Measurements from ENCODE around the gene CACNB3. TPM values are rescaled to one million over a fixed set of nuclear protein-coding genes. Genes with fewer than 3 reads are reported as not detected.
A peak's percentile ranks its signal among the peaks of the same experiment; 100 is the strongest.

The CACNB3 gene
- total and polyA plus RNA-seq, 9 of the 15 experiments (the other 6 are each of a cell fraction or from before 2014, with no cell fraction given): 0.24 to 2.0 (median 1.5) TPM

- DNase-seq (ENCODE audit: extremely low read depth in 1 of 4, low spot score in 3 of 4) (peak; percentile 92 to 95 (median 94)), FAIRE-seq (peak; percentile 99), ATAC-seq (peak; percentile 98)
- ChIA-PET POLR2A (interaction anchor here (0.6 to 4.9 kb wide), 11 partner anchors 10 to 227 kb away, joined by 3 to 25 read pairs (median 5); partner anchors contain the start of gene DDX23), CTCF (ENCODE audit: low intra/inter-chr PET ratio) (no interaction called here)
- in situ Hi-C loops (cut with MboI): no loop called here
- WGBS (ENCODE audit: insufficient coverage, low coverage, missing lambda C conversion rate): 6% methylated on average over 26 of the region's 32 CpGs
- H3K4me1 ChIP-seq (replicated peaks in 1 of 2; ENCODE audit: control insufficient read depth in 2 of 2, insufficient read depth in 2 of 2, low read length in 2 of 2): peaks cover 7 to 8% of the 10 kb centered on the region in 2 experiments; a peak in 3 of 5 replicates
- no peaks in the 10 kb centered on the region for H3K36me3 ChIP-seq (ENCODE audit: control insufficient read depth, insufficient read depth, low read length)
- intact Hi-C loops (cut with micrococcal nuclease): no loop called here
- peaks cover 27 to 34% of the 10 kb centered on the region in 2 experiments for H3K27me3 ChIP-seq (ENCODE audit: control insufficient read depth in 2 of 2, insufficient read depth in 2 of 2, low read length in 2 of 2)
- H3K4me3 ChIP-seq: peak within 1 kb of the TSS; percentile 39
- H3K27ac ChIP-seq (ENCODE audit: extremely low read depth, low read depth, low read length): peak within 1 kb of the TSS; percentile 37; the same call in 2 of the 3 replicates
- H3K9me1 ChIP-seq (ENCODE audit: control insufficient read depth, insufficient read depth, low read length): no peaks in the 10 kb centered on the region
- H4K20me1 ChIP-seq (replicated peaks; ENCODE audit: control insufficient read depth, insufficient read depth, low read length): 0 out of 2 replicates have a peak, but pooled peaks cover 4% of the 10 kb centered on the region
- peak within 1 kb of the TSS; percentile 96 for H2AFZ ChIP-seq (ENCODE audit: low read depth, low read length)
- H3K4me2 ChIP-seq (ENCODE audit: insufficient read depth, low read length): peak within 1 kb of the TSS; percentile 85
- H3K9me3 ChIP-seq (replicated peaks; ENCODE audit: control insufficient read depth, insufficient read depth, low read depth, low read length): no peaks in the 10 kb centered on the region
- H3K79me2 ChIP-seq (ENCODE audit: control insufficient read depth, insufficient read depth, low read length): no peaks in the 10 kb centered on the region
- BruUV-seq (replicated peaks): TSS peak; percentile 72
- peak within 1 kb of the TSS; percentile 20 to 84 for H3K9ac ChIP-seq (ENCODE audit: insufficient read depth in 1 of 2, low read depth in 2 of 2, low read length in 2 of 2)
- no peak for TF ChIP-seq MYNN (IDR thresholded peaks at IDR 0.05)
- TF ChIP-seq MYNN (CRISPR knock-in tag; IDR thresholded peaks at IDR 0.05): no peak
- peak; percentile 52; the same call in 1 of the 2 replicates for TF ChIP-seq PML (IDR thresholded peaks at IDR 0.05; ENCODE audit: low read length)
- TF ChIP-seq NRF1 (conservative IDR thresholded peaks at IDR 0.05 in 1 of 2, IDR thresholded peaks at IDR 0.05 in 1 of 2): peak; percentile 64 to 66
- TF ChIP-seq SRSF1 (IDR thresholded peaks at IDR 0.05; ENCODE audit: low read depth, low read length): no peak
- no peak for TF ChIP-seq CGGBP1 (CRISPR knock-in tag; IDR thresholded peaks at IDR 0.05)
- no peak for TF ChIP-seq ELF2 (CRISPR knock-in tag; IDR thresholded peaks at IDR 0.05)
- TF ChIP-seq ZNF175 (CRISPR knock-in tag; IDR thresholded peaks at IDR 0.05; ENCODE audit: low read depth): no peak
- TF ChIP-seq KDM1A (IDR thresholded peaks at IDR 0.05): no peak
- no peak for TF ChIP-seq ETS1 (conservative IDR thresholded peaks at IDR 0.05; ENCODE audit: control insufficient read depth, low read depth, low read length)
- TF ChIP-seq SMAD2 (IDR thresholded peaks at IDR 0.05; ENCODE audit: low read depth, low read length): no peak
- peak; percentile 46 for TF ChIP-seq PBX2 (CRISPR knock-in tag; IDR thresholded peaks at IDR 0.05; ENCODE audit: low read depth)
- TF ChIP-seq PBX2 (tag; conservative IDR thresholded peaks at IDR 0.05; ENCODE audit: low read depth): peak; percentile 81
- peak; percentile 85 for TF ChIP-seq CEBPB (tag; IDR thresholded peaks at IDR 0.05)
- TF ChIP-seq HNRNPLL (IDR thresholded peaks at IDR 0.05; ENCODE audit: low read depth, low read length, poor library complexity, severe bottlenecking): peak; percentile 62
- TF ChIP-seq POLR2AphosphoS5 (IDR thresholded peaks at IDR 0.05; ENCODE audit: control insufficient read depth, insufficient read depth, low read depth, low read length): peak; percentile 54; the same call in 1 of the 2 replicates
- peak; percentile 91 for TF ChIP-seq RBM25 (IDR thresholded peaks at IDR 0.05; ENCODE audit: low read depth, low read length, severe bottlenecking)
- no peak for TF ChIP-seq ARHGAP35 (IDR thresholded peaks at IDR 0.05; ENCODE audit: partially characterized antibody)
Observed at GRCh38 chr12:48865281-48866051, 47.2 kb downstream of the CACNB3 start, which contains the start of gene RND1. TSS of gene RND1 (minus strand) at chr12:48865870. CDS start at chr12:48865767, 103 bp downstream.
